Measurements from ENCODE around the gene LITAF. TPM values are rescaled to one million over a fixed set of nuclear protein-coding genes. Genes with fewer than 3 reads are reported as not detected.
A peak's percentile ranks its signal among the peaks of the same experiment; 100 is the strongest.

Gene LITAF
- total RNA-seq, 1 donor from 2014 or later = 55.8 TPM

DNA sequence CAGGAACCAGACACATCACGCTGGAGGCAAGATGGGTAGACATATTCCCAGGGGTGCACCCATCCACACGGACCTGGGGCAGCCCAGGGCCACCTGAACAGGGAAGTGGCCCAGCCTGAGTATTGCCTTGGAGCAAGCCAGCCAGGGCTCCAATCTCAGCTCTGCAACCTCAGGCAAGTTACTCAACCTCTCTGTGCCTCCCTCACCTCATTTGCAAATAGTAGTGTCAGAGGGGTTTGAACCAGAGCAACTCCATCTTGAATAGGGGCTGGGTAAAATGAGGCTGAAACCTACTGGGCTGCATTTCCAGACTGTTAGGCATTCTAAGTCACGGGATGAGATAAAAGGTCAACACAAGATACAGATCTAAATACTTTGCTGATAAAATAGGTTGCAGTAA is 46.4 kb upstream of the LITAF start:
- Histone ChIP-seq H3K36me3 (ENCODE audit: control insufficient read depth, insufficient read depth, low read length) (no peaks in the 10 kb centered on the region), H3K27me3 (ENCODE audit: control insufficient read depth, insufficient read depth, low read length) (peaks cover 4% of the 10 kb centered on the region), H3K4me3 (ENCODE audit: low read depth, low read length) (no peak overlapping the region)
- no peak for DNase-seq (ENCODE audit: low read depth)
- TF ChIP-seq, protein P1, sequence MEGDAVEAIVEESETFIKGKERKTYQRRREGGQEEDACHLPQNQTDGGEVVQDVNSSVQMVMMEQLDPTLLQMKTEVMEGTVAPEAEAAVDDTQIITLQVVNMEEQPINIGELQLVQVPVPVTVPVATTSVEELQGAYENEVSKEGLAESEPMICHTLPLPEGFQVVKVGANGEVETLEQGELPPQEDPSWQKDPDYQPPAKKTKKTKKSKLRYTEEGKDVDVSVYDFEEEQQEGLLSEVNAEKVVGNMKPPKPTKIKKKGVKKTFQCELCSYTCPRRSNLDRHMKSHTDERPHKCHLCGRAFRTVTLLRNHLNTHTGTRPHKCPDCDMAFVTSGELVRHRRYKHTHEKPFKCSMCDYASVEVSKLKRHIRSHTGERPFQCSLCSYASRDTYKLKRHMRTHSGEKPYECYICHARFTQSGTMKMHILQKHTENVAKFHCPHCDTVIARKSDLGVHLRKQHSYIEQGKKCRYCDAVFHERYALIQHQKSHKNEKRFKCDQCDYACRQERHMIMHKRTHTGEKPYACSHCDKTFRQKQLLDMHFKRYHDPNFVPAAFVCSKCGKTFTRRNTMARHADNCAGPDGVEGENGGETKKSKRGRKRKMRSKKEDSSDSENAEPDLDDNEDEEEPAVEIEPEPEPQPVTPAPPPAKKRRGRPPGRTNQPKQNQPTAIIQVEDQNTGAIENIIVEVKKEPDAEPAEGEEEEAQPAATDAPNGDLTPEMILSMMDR (IDR thresholded peaks at IDR 0.05; ENCODE audit: insufficient read depth, low read length, poor library complexity, severe bottlenecking) = no peak

DNA sequence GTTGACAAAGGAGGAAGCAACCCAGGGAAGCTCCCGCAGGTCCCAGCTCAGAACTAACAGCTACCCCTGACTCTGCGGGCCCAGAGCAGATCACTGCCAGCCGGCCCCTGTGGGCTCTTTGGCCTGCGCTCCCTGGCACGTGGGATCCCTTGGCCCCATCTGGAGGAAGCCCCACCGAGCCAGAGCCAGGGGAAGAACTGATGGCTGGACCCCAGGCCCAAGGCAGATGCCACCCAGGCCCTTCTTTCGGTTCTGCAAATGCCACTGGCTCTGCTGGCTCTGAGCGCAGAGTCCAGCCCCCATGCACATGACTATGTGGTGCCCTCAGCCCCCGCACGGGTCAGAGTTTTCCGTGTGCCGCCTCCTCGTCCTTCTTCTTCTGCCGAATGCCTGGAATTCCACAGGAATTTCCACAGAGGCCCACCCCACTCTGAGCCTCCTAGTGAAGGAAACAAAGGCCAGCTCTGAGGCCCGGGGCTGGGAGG is 45.8 kb upstream of the LITAF start:
- H3K4me3 ChIP-seq (ENCODE audit: low read depth, low read length) = no peak overlapping the region
- TF ChIP-seq, protein P1 (IDR thresholded peaks at IDR 0.05; ENCODE audit: insufficient read depth, low read length, poor library complexity, severe bottlenecking) = no peak
- peak; percentile 50 for DNase-seq (ENCODE audit: low read depth)
- peaks cover 4% of the 10 kb centered on the region for H3K27me3 ChIP-seq (ENCODE audit: control insufficient read depth, insufficient read depth, low read length)
- H3K36me3 ChIP-seq (ENCODE audit: control insufficient read depth, insufficient read depth, low read length) = no peaks in the 10 kb centered on the region

DNA sequence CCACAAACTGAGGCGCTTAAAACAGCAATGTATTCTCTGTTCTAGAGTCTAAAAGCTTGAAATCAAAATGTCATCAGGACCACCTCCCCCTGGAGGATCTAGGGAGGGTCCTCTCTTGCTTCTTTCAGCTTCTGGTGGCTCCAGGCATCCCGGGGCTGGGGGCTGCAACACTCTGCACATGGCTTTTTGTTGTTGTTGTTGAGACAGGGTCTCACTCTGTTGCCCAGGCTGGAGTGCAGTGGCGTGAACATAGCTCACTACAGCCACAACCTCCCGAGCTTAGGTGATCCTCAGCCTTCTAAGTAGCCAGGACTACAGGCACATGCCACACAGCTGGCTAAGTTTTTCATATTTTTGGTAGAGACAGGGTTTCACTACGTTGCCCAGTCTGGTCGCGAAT is 44.5 kb upstream of the LITAF start:
- TF ChIP-seq, protein P1 (IDR thresholded peaks at IDR 0.05; ENCODE audit: insufficient read depth, low read length, poor library complexity, severe bottlenecking) = no peak
- peaks cover 4% of the 10 kb centered on the region for H3K27me3 ChIP-seq (ENCODE audit: control insufficient read depth, insufficient read depth, low read length)
- DNase-seq (ENCODE audit: low read depth) = no peak
- no peaks in the 10 kb centered on the region for H3K36me3 ChIP-seq (ENCODE audit: control insufficient read depth, insufficient read depth, low read length)
- no peak overlapping the region for H3K4me3 ChIP-seq (ENCODE audit: low read depth, low read length)

DNA sequence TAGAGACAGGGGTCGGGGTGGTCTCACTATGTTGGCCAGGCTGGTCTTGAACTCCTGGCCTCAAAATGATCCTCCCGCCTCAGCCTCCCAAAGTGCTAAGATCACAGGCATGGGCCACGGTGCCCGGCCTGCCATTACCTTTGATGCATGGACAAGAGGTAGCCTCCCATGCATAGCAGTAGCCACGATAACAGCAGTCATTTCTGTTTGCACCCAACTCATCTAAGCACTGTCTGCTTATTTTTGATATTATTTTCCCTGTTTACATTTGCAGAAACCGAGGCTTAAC is 44.0 kb upstream of the LITAF start:
- H3K27me3 ChIP-seq (ENCODE audit: control insufficient read depth, insufficient read depth, low read length) = peaks cover 2% of the 10 kb centered on the region
- DNase-seq (ENCODE audit: low read depth) = no peak
- no peak overlapping the region for H3K4me3 ChIP-seq (ENCODE audit: low read depth, low read length)
- TF ChIP-seq, protein P1 (IDR thresholded peaks at IDR 0.05; ENCODE audit: insufficient read depth, low read length, poor library complexity, severe bottlenecking) = no peak
- no peaks in the 10 kb centered on the region for H3K36me3 ChIP-seq (ENCODE audit: control insufficient read depth, insufficient read depth, low read length)

DNA sequence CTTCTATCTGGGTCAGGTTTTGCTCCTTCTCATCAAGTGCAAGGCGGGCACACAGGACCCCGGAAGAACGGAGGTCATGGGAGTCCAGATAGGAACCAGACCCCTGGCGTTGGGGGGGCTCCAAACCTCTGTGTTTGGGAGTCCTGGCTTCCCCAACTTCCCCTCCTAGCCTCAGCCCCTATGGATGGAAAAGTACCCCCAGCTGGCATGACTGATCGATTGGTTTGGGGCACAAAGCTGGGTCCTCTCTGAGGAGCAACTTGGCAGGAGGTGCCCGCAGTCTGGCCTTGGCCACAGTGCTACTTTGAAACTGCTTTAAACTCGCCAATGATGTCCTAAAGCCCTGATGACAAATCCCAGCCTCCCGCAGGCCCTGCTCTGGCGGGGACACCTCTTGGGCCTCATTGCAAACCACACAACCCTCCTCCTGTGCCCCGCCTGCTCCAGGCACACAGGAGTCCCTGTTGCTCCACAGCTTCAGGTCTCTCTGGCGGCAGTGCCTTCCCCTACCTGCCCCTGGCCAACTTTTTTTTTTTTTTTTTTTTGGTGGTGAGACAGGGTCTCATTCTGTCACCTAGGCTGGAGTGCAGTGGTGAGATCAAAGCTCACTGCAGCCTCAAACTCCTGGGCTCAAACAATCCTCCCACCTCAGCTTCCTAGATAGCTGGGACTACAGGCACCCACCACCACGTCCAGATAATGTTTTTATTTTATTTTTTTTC is 43.5 kb upstream of the LITAF start:
- TF ChIP-seq, protein P1 (IDR thresholded peaks at IDR 0.05; ENCODE audit: insufficient read depth, low read length, poor library complexity, severe bottlenecking) = no peak
- Histone ChIP-seq H3K27me3 (ENCODE audit: control insufficient read depth, insufficient read depth, low read length) (no peaks in the 10 kb centered on the region), H3K4me3 (ENCODE audit: low read depth, low read length) (no peak overlapping the region), H3K36me3 (ENCODE audit: control insufficient read depth, insufficient read depth, low read length) (no peaks in the 10 kb centered on the region)
- DNase-seq (ENCODE audit: low read depth) = no peak

All from kidney epithelial cell (primary cell).